ENCODE results near the gene PLA2G1B. TPM values are rescaled to one million over a fixed set of nuclear protein-coding genes. Genes with fewer than 3 reads are reported as not detected.
A peak's percentile ranks its signal among the peaks of the same experiment; 100 is the strongest.

The PLA2G1B gene
- not detected in 2 replicates for total RNA-seq

GRCh38 chr12:120327593-120327992, at the start of gene PLA2G1B:
Gene PLA2G1B, minus strand, starts transcription at chr12:120327779. Its CDS starts 26 bp downstream, at chr12:120327753.

GRCh38 chr12:120368789-120369602, 41.4 kb upstream of the PLA2G1B start, which contains the start of gene MSI1:
Gene MSI1, minus strand, starts transcription at chr12:120369164. Its CDS starts 73 bp downstream, at chr12:120369091.

DNA sequence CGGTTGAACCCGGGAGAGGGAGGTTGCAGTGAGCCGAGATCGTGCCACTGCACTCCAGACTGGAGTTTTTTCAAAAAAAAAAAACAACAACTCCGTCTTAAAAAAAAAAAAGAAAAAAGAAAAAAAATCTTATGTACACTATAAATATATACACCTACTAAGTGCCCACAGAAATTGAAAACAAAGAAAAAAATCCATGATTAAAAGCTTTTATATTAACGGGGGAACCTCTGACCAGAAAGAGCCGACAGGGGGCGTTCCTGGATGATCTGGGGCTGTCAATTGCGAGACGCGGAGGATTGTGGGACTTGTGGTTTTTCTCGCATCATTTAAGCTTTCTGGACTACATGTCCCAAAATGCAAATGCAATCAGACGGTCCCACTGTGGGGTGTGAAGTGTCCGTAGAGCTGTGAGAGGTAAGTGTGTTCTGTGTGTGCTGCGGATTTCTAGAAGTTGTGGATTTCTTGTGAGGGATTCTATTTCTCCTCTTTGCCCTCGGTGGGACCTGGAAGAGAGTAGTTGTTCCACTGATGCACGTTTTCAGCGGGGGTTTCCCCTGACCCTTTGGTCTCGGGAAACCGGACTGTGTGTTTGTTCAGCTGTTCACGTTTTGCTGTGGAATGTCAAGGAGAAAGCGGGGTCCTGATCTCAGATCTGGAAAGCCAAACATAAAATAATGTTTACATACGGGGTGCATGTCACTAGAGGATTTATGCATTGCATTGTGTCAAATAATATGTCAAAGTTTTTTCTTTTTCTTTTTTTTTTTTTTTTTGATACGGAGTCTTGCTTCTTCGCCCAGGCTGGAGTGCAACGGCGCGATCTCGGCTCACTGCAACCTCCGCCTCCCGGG, 25.4 kb downstream of the PLA2G1B start, which contains the start of gene SIRT4:
TSS of gene SIRT4 (plus strand) at position 360 of the 854 bp plus-strand sequence. CDS start 1,241 bp downstream, outside the sequence.

GRCh38 chr12:120292661-120293531, 34.7 kb downstream of the PLA2G1B start, which contains the start of gene RNU4-1:
Gene RNU4-1, minus strand, starts transcription at chr12:120293237.

Small RNA genes within 50 kb of the gene (small RNA-seq; reads per million reads assigned to genes)
- gene RNU4-1 (216 reads per million, percentile 99 among the genes with 10 or more reads in this experiment), gene RNU4-2 (295 reads per million, percentile 99 among the genes with 10 or more reads in this experiment), gene RNU6-1088P (not detected)

Other genes with a start within 250 kb of the PLA2G1B start
- gene RAB35, start 211.0 kb downstream of the PLA2G1B start, total RNA-seq, result 46.7 and 46.9 TPM in 2 replicates
- 104 and 150 TPM in 2 replicates for gene GCN1, start 133.1 kb downstream of the PLA2G1B start, total RNA-seq
- gene RPLP0, start 126.7 kb downstream of the PLA2G1B start, total RNA-seq, result 3,085 and 3,490 TPM in 2 replicates
- gene PXN, start 62.0 kb downstream of the PLA2G1B start, total RNA-seq, result 165 and 184 TPM in 2 replicates
- gene RNU4-2, start 35.9 kb downstream of the PLA2G1B start, total RNA-seq, result under 0.01 TPM in 2 replicates
- gene RNU4-1, start 34.5 kb downstream of the PLA2G1B start, total RNA-seq, result under 0.01 TPM in 2 replicates
- 0.76 and 0.98 TPM in 2 replicates for gene SIRT4, start 25.5 kb downstream of the PLA2G1B start, total RNA-seq
- gene MSI1, start 41.4 kb upstream of the PLA2G1B start, total RNA-seq, result not detected in 2 replicates
- gene COX6A1, start 110.3 kb upstream of the PLA2G1B start, total RNA-seq, result 301 and 308 TPM in 2 replicates
- 40.8 and 52.4 TPM in 2 replicates for gene TRIAP1, start 118.6 kb upstream of the PLA2G1B start, total RNA-seq
- 20.9 and 24.9 TPM in 2 replicates for gene GATC, start 118.7 kb upstream of the PLA2G1B start, total RNA-seq
- gene SRSF9, start 142.0 kb upstream of the PLA2G1B start, total RNA-seq, result 172 and 175 TPM in 2 replicates
- 253 and 299 TPM in 2 replicates for gene DYNLL1, start 168.3 kb upstream of the PLA2G1B start, total RNA-seq
- gene COQ5, start 201.4 kb upstream of the PLA2G1B start, total RNA-seq, result 18.6 and 21.9 TPM in 2 replicates
- gene RNF10, start 206.6 kb upstream of the PLA2G1B start, total RNA-seq, result 117 and 142 TPM in 2 replicates